GM23338 (cell line): Measurements from ENCODE around the gene KRT83. TPM values are rescaled to one million over a fixed set of nuclear protein-coding genes. Genes with fewer than 3 reads are reported as not detected.
"Not testable (repeated sequence)": the region's sequence is repeated elsewhere in the genome, so short reads cannot be mapped to it uniquely, and the experiment has no call there.

Source experiments
- ATAC-seq: fragments of 200-7000 bp; cut with Tn5 transposase; 3 replicates; pipeline ENCODE4 v1.9.1; 2020
- DNase-seq: peaks from one replicate; pipeline ENCODE4 v3.0.0-alpha.2; 2015; ENCODE audit warnings: low spot score
- H2AFZ ChIP-seq: fragments of 200-600 bp; sonication (generic); 2 replicates; pipeline ENCODE4 v1.8.0; 2016; ENCODE audit warnings: antibody characterized with exemption, mild to moderate bottlenecking, moderate library complexity
- H3F3A ChIP-seq: fragments of 200-600 bp; sonication (generic); replicated peaks from 2 replicates; pipeline ENCODE4 v1.8.0; 2017; ENCODE audit warnings: antibody characterized with exemption, mixed run types, low read depth
- H3K27ac ChIP-seq: fragments of 200-600 bp; sonication (generic); 2 replicates; pipeline ENCODE4 v1.6.1; 2016; ENCODE audit warnings: low read depth
- H3K27me3 ChIP-seq: fragments of 200-600 bp; sonication (generic); 2 replicates; pipeline ENCODE4 v1.8.0; 2016; ENCODE audit warnings: mild to moderate bottlenecking, mixed run types, moderate library complexity; ENCODE audit not compliant: insufficient read depth
- H3K36me3 ChIP-seq: fragments of 200-600 bp; sonication (generic); 2 replicates; pipeline ENCODE4 v1.8.0; 2016; ENCODE audit warnings: mild to moderate bottlenecking; ENCODE audit not compliant: insufficient read depth
- H3K4me1 ChIP-seq: fragments of 200-600 bp; sonication (generic); 2 replicates; pipeline ENCODE4 v1.8.0; 2016; ENCODE audit warnings: mild to moderate bottlenecking, moderate library complexity; ENCODE audit not compliant: insufficient read depth
- H3K4me2 ChIP-seq: fragments of 200-600 bp; sonication (generic); 2 replicates; pipeline ENCODE4 v1.7.1; 2017; ENCODE audit warnings: mixed run types
- H3K4me3 ChIP-seq: fragments of 200-600 bp; sonication (generic); 2 replicates; pipeline ENCODE4 v1.6.1; 2016; ENCODE audit warnings: mixed run types
- H3K79me2 ChIP-seq: fragments of 200-600 bp; sonication (generic); replicated peaks from 2 replicates; pipeline ENCODE4 v1.8.0; 2017; ENCODE audit warnings: mild to moderate bottlenecking; ENCODE audit not compliant: insufficient read depth
- H3K9me2 ChIP-seq: fragments of 200-600 bp; sonication (generic); 2 replicates; pipeline ENCODE4 v1.8.0; 2017; ENCODE audit not compliant: insufficient read depth
- H4K20me1 ChIP-seq: fragments of 200-600 bp; sonication (generic); replicated peaks from 2 replicates; pipeline ENCODE4 v1.8.0; 2017; ENCODE audit warnings: mild to moderate bottlenecking; ENCODE audit not compliant: insufficient read depth
- H3K27ac Mint-ChIP-seq: 2 replicates; pipeline ENCODE4 v1.8.0; 2020; ENCODE audit warnings: inconsistent platforms, mild to moderate bottlenecking, moderate library complexity, mixed read lengths
- H3K27me3 Mint-ChIP-seq: 3 replicates; pipeline ENCODE4 v1.8.0; 2022; ENCODE audit warnings: low read depth, mild to moderate bottlenecking, moderate library complexity, mixed read lengths, inconsistent platforms; ENCODE audit not compliant: insufficient read depth, poor library complexity
- H3K36me3 Mint-ChIP-seq: 3 replicates; pipeline ENCODE4 v1.8.0; 2021; ENCODE audit warnings: low read depth, mild to moderate bottlenecking, inconsistent platforms, moderate library complexity, mixed read lengths
- H3K4me1 Mint-ChIP-seq: 3 replicates; pipeline ENCODE4 v1.8.0; 2020; ENCODE audit warnings: mild to moderate bottlenecking, inconsistent platforms, mixed read lengths
- H3K4me3 Mint-ChIP-seq: 3 replicates; pipeline ENCODE4 v1.8.0; 2021; ENCODE audit warnings: moderate library complexity, mild to moderate bottlenecking, inconsistent platforms, mixed read lengths
- H3K9me3 Mint-ChIP-seq: 3 replicates; pipeline ENCODE4 v1.8.0; 2020; ENCODE audit warnings: moderate library complexity, mild to moderate bottlenecking, inconsistent platforms, mixed read lengths
- CTCF ChIP-seq, 2 experiments: fragments of 200-600 bp in 1 of 2; sonication (generic) in 1 of 2; conservative IDR thresholded peaks; 2 replicates each; pipeline versions ENCODE4 v1.5.1 to v1.6.1; 2016 to 2017; ENCODE audit warnings: antibody characterized with exemption in 2 of 2, low read depth in 2 of 2, mild to moderate bottlenecking in 2 of 2, moderate library complexity in 1 of 2
- POLR2AphosphoS5 ChIP-seq: IDR thresholded peaks from 2 replicates; pipeline ENCODE4 v1.6.1; 2016; ENCODE audit warnings: antibody characterized with exemption, low read depth
- STAT1 ChIP-seq: IDR thresholded peaks from one replicate; pipeline ENCODE4 v1.6.1; 2016; ENCODE audit warnings: antibody characterized with exemption; ENCODE audit not compliant: unreplicated experiment
- ZNF114 ChIP-seq: fragments of 250-450 bp; sonication (Bioruptor Pico); IDR thresholded peaks from 2 replicates; pipeline ENCODE4 v1.5.0; 2020; ENCODE audit warnings: mild to moderate bottlenecking, moderate library complexity
- ZNF331 ChIP-seq: fragments of 250-450 bp; sonication (Bioruptor Pico); IDR thresholded peaks from 2 replicates; pipeline ENCODE4 v1.5.0; 2020; ENCODE audit warnings: low read depth, mild to moderate bottlenecking, moderate library complexity
- ZNF462 ChIP-seq: fragments of 250-450 bp; sonication (Bioruptor Pico); IDR thresholded peaks from 2 replicates; pipeline ENCODE4 v1.5.0; 2020; ENCODE audit warnings: mild to moderate bottlenecking, moderate library complexity
- polyA plus RNA-seq: library from polyadenylated mRNA; unstranded; fragments of >200 nt; fragmentation: Nextera tagmentation; extraction: Ambion mirVana; gene quantifications from 2 replicates; pipeline ENCODE4 v1.2.1, GENCODE V29; 2016
- total RNA-seq: library from RNA; depleted of rRNA; stranded (reverse); fragments of >200 nt; shearing (Covaris generic); gene quantifications from 2 replicates; pipeline ENCODE4 v1.2.3, GENCODE V29; 2014
- TF ChIP-seq, protein P1 (sequence below): IDR thresholded peaks from 2 replicates; pipeline ENCODE4 v1.6.1; 2016; ENCODE audit warnings: antibody characterized with exemption

The KRT83 gene
- total and polyA plus RNA-seq, 2 experiments from 2014 or later, result not detected

DNA sequence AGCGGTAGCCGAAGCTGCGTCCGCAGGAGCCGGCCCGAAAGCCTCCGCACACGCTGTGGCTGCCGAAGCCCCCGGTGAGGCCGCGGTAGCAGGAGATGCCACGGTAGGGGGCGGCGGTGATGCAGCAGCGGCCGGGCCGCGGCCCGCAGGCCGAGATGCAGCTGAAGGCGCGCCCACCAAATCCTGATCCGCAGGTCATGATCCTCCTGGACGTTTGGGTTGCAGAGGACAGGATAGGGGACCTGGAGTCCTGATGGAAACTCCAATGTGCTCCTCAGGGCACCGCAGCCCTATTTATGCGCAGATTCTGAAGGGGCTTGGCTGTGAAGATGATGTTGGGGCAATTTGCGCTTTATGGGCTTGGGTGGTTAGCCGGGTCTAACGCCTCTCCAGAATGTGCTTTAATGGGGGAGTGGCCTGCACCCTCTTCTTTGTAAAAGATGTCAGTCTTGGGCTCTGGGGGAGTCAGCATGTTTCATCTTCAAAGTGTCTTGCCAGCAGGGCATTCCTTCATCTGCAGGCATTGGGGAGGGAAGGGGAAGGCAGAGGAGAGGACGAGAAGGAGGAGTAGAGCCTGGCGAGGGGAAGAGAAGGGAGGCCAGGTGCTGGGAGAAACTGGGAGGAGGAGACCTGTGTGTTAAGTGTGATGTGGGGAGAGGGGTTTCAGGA is 29.8 kb downstream of the KRT83 start, which contains the start of gene KRT81:
Gene KRT81, minus strand, starts transcription at position 268 of the 669 bp plus-strand sequence. Its CDS starts 69 bp downstream, at position 199.
- Histone ChIP-seq H3K4me1 (no peaks in the 10 kb centered on the region), H3F3A (no peaks in the 10 kb centered on the region), H4K20me1 (no peaks in the 10 kb centered on the region), H3K4me3 (no peak within 1 kb of the TSS), H3K36me3 (no peaks in the 10 kb centered on the region), H3K27ac (no peak within 1 kb of the TSS), H2AFZ (peak within 1 kb of the TSS; percentile 89), H3K4me2 (no peak within 1 kb of the TSS), H3K9me2 (no peaks in the 10 kb centered on the region), H3K27me3 (no peaks in the 10 kb centered on the region), H3K79me2 (no peaks in the 10 kb centered on the region)
- no peaks in the 10 kb centered on the region for H3K36me3 Mint-ChIP-seq
- peaks cover 2% of the 10 kb centered on the region for H3K27me3 Mint-ChIP-seq
- TF ChIP-seq STAT1 (no peak), ZNF462 (CRISPR knock-in tag) (no peak), CTCF (conservative IDR thresholded peaks at IDR 0.05; ENCODE audit: low read depth in 2 of 2) (0 out of 4 replicates have a peak, but pooled peaks of 1 of the 2 experiments have one; percentile 2), ZNF331 (CRISPR knock-in tag) (no peak), ZNF114 (CRISPR knock-in tag) (no peak), POLR2AphosphoS5 (no peak)
- TF ChIP-seq, protein P1, sequence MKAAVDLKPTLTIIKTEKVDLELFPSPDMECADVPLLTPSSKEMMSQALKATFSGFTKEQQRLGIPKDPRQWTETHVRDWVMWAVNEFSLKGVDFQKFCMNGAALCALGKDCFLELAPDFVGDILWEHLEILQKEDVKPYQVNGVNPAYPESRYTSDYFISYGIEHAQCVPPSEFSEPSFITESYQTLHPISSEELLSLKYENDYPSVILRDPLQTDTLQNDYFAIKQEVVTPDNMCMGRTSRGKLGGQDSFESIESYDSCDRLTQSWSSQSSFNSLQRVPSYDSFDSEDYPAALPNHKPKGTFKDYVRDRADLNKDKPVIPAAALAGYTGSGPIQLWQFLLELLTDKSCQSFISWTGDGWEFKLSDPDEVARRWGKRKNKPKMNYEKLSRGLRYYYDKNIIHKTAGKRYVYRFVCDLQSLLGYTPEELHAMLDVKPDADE, result no peak
- peaks cover 7% of the 10 kb centered on the region; the same call in 2 of the 3 replicates for H3K4me1 Mint-ChIP-seq
- H3K9me3 Mint-ChIP-seq, result no peaks in the 10 kb centered on the region
- H3K27ac Mint-ChIP-seq, result peak within 1 kb of the TSS; percentile 26; the same call in 1 of the 2 replicates
- no peak within 1 kb of the TSS for H3K4me3 Mint-ChIP-seq
- ATAC-seq (peak; percentile 55), DNase-seq (peak; percentile 37)

DNA sequence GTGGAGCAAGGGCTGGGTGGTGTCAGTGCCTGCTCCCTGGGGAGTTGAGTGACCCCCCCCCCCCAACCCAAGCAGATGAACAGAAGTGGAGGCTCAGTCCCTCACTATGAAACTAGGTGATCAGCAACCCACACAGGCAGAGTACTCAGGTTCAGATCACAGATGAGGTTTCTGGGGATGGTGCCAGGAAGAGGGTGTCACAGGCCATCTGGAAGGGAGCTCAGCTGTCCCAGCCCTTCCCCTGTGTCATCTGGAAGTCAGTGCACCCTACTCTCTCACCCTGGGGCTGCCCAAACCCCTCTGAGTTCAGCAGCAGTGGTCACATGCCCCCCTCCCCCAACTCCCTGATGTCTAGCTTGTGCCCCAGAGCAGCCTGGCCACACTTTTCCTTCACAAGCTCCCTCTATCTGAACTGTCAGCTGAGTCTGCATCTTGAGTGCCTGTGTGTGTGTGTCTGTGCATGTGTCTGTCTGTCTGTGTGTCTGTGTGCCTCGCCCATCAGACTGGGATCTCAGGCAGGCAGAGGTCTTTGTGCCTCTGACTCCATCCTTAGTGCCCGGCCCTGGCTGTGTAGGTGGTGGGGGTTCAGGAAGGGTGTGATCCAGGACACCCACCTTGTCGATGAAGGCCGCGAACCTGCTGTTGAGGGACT is 30.6 kb downstream of the KRT83 start:
- not testable (repeated sequence) for H3K4me1 Mint-ChIP-seq, H3K27ac ChIP-seq, H3K4me3 Mint-ChIP-seq, H3K9me3 Mint-ChIP-seq, H3K79me2 ChIP-seq, H3K27me3 Mint-ChIP-seq, H2AFZ ChIP-seq, H3K9me2 ChIP-seq, H4K20me1 ChIP-seq, H3K27me3 ChIP-seq, H3F3A ChIP-seq, H3K27ac Mint-ChIP-seq, ATAC-seq, H3K36me3 ChIP-seq, H3K4me1 ChIP-seq, H3K36me3 Mint-ChIP-seq, DNase-seq, H3K4me3 ChIP-seq, H3K4me2 ChIP-seq
